ENCODE data around the gene GHDC.
"Not testable (repeated sequence)": the region's sequence is repeated elsewhere in the genome, so short reads cannot be mapped to it uniquely, and the experiment has no call there.

GHDC gene

GRCh38 chr17:42210046-42210445 lies 15.8 kb upstream of the GHDC start:
- no peak overlapping the region for H3K9ac ChIP-seq (ENCODE audit: insufficient read length)

GRCh38 chr17:42206153-42206612 lies 11.9 kb upstream of the GHDC start:
- not testable (repeated sequence) for H3K27ac ChIP-seq; DNase-seq (ENCODE audit: low read depth, low spot score); H3K9me3 ChIP-seq (ENCODE audit: low read depth, low read length); H3K9ac ChIP-seq (ENCODE audit: insufficient read length); H3K4me3 ChIP-seq
- peaks cover 19% of the 10 kb centered on the region for H3K36me3 ChIP-seq (ENCODE audit: insufficient read depth, low read length)

More at GRCh38 chr17:42210046-42210445, 15.8 kb upstream of the GHDC start:
- peaks cover 19% of the 10 kb centered on the region for H3K36me3 ChIP-seq (ENCODE audit: insufficient read depth, low read length)
- no peak overlapping the region for H3K27ac ChIP-seq
- no peaks in the 10 kb centered on the region for H3K9me3 ChIP-seq (ENCODE audit: low read depth, low read length)
- TF ChIP-seq EZH2 (IDR thresholded peaks at IDR 0.05) (no peak), POLR2AphosphoS5 (IDR thresholded peaks at IDR 0.05; ENCODE audit: borderline replicate concordance, low read depth, low read length) (no peak), FOXP2 (optimal IDR thresholded peaks at IDR 0.05; ENCODE audit: control extremely low read depth, extremely low read length, insufficient read depth) (no peak)
- no peak for DNase-seq (ENCODE audit: low read depth, low spot score)
- no peak overlapping the region for H3K4me3 ChIP-seq

- Histone ChIP-seq H3K36me3 (ENCODE audit: insufficient read depth, low read length) (0 out of 2 replicates have a peak, but pooled peaks cover 4% of the 10 kb centered on the region), H3K27ac (no peak overlapping the region), H3K4me3 (no peak overlapping the region), H3K9me3 (ENCODE audit: low read depth, low read length) (no peaks in the 10 kb centered on the region), H3K9ac (ENCODE audit: insufficient read length) (no peak overlapping the region)
- DNase-seq (ENCODE audit: low read depth, low spot score) = no peak
- TF ChIP-seq FOXP2 (optimal IDR thresholded peaks at IDR 0.05; ENCODE audit: control extremely low read depth, extremely low read length, insufficient read depth) (no peak), POLR2AphosphoS5 (IDR thresholded peaks at IDR 0.05; ENCODE audit: borderline replicate concordance, low read depth, low read length) (no peak), EZH2 (IDR thresholded peaks at IDR 0.05) (no peak)
Observed at GRCh38 chr17:42203354-42203753, 9.1 kb upstream of the GHDC start.

- Histone ChIP-seq H3K4me3 (no peak overlapping the region), H3K36me3 (ENCODE audit: insufficient read depth, low read length) (0 out of 2 replicates have a peak, but pooled peaks cover 4% of the 10 kb centered on the region), H3K9ac (ENCODE audit: insufficient read length) (no peak overlapping the region), H3K27ac (no peak overlapping the region), H3K9me3 (ENCODE audit: low read depth, low read length) (no peaks in the 10 kb centered on the region)
- DNase-seq (ENCODE audit: low read depth, low spot score) = no peak
- TF ChIP-seq POLR2AphosphoS5 (IDR thresholded peaks at IDR 0.05; ENCODE audit: borderline replicate concordance, low read depth, low read length) (no peak), FOXP2 (optimal IDR thresholded peaks at IDR 0.05; ENCODE audit: control extremely low read depth, extremely low read length, insufficient read depth) (no peak), EZH2 (IDR thresholded peaks at IDR 0.05) (no peak)
Observed at GRCh38 chr17:42202696-42203095, 8.4 kb upstream of the GHDC start.

GRCh38 chr17:42202159-42202558 lies 7.9 kb upstream of the GHDC start:
- Histone ChIP-seq H3K9me3 (ENCODE audit: low read depth, low read length) (no peaks in the 10 kb centered on the region), H3K27ac (no peak overlapping the region), H3K9ac (ENCODE audit: insufficient read length) (no peak overlapping the region), H3K4me3 (no peak overlapping the region), H3K36me3 (ENCODE audit: insufficient read depth, low read length) (0 out of 2 replicates have a peak, but pooled peaks cover under 1% of the 10 kb centered on the region)
- TF ChIP-seq POLR2AphosphoS5 (IDR thresholded peaks at IDR 0.05; ENCODE audit: borderline replicate concordance, low read depth, low read length) (no peak), EZH2 (IDR thresholded peaks at IDR 0.05) (no peak), FOXP2 (optimal IDR thresholded peaks at IDR 0.05; ENCODE audit: control extremely low read depth, extremely low read length, insufficient read depth) (no peak)
- DNase-seq (ENCODE audit: low read depth, low spot score) = no peak

- H3K9me3 ChIP-seq (ENCODE audit: low read depth, low read length) = no peaks in the 10 kb centered on the region
- DNase-seq (ENCODE audit: low read depth, low spot score) = no peak
- H3K27ac ChIP-seq = no peak overlapping the region
- no peak overlapping the region for H3K4me3 ChIP-seq
- no peak for TF ChIP-seq EZH2 (IDR thresholded peaks at IDR 0.05)
- TF ChIP-seq FOXP2 (optimal IDR thresholded peaks at IDR 0.05; ENCODE audit: control extremely low read depth, extremely low read length, insufficient read depth) = no peak
- TF ChIP-seq POLR2AphosphoS5 (IDR thresholded peaks at IDR 0.05; ENCODE audit: borderline replicate concordance, low read depth, low read length) = no peak
- no peak overlapping the region for H3K9ac ChIP-seq (ENCODE audit: insufficient read length)
- no peaks in the 10 kb centered on the region for H3K36me3 ChIP-seq (ENCODE audit: insufficient read depth, low read length)
Observed at GRCh38 chr17:42201458-42201772, 7.1 kb upstream of the GHDC start.

GRCh38 chr17:42200706-42201457 lies 6.6 kb upstream of the GHDC start:
- H3K36me3 ChIP-seq (ENCODE audit: insufficient read depth, low read length) = no peaks in the 10 kb centered on the region
- no peak for DNase-seq (ENCODE audit: low read depth, low spot score)
- H3K27ac ChIP-seq = no peak overlapping the region
- H3K4me3 ChIP-seq = no peak overlapping the region
- no peak overlapping the region for H3K9ac ChIP-seq (ENCODE audit: insufficient read length)
- no peak for TF ChIP-seq FOXP2 (optimal IDR thresholded peaks at IDR 0.05; ENCODE audit: control extremely low read depth, extremely low read length, insufficient read depth)
- TF ChIP-seq POLR2AphosphoS5 (IDR thresholded peaks at IDR 0.05; ENCODE audit: borderline replicate concordance, low read depth, low read length) = no peak
- no peak for TF ChIP-seq EZH2 (IDR thresholded peaks at IDR 0.05)
- H3K9me3 ChIP-seq (ENCODE audit: low read depth, low read length) = no peaks in the 10 kb centered on the region

- H3K9me3 ChIP-seq (ENCODE audit: low read depth, low read length) = no peaks in the 10 kb centered on the region
- H3K27ac ChIP-seq = no peak overlapping the region
- no peak overlapping the region for H3K9ac ChIP-seq (ENCODE audit: insufficient read length)
- H3K4me3 ChIP-seq = no peak overlapping the region
- H3K36me3 ChIP-seq (ENCODE audit: insufficient read depth, low read length) = no peaks in the 10 kb centered on the region
- no peak for DNase-seq (ENCODE audit: low read depth, low spot score)
- TF ChIP-seq POLR2AphosphoS5 (IDR thresholded peaks at IDR 0.05; ENCODE audit: borderline replicate concordance, low read depth, low read length) (no peak), EZH2 (IDR thresholded peaks at IDR 0.05) (no peak), FOXP2 (optimal IDR thresholded peaks at IDR 0.05; ENCODE audit: control extremely low read depth, extremely low read length, insufficient read depth) (no peak)
Observed at GRCh38 chr17:42199416-42200011, 5.2 kb upstream of the GHDC start.

Data from SK-N-MC (cell line).